ENCODE data around the gene JAKMIP2.
"Not testable (repeated sequence)": the region's sequence is repeated elsewhere in the genome, so short reads cannot be mapped to it uniquely, and the experiment has no call there.

The JAKMIP2 gene

GRCh38 chr5:147743678-147744374, 38.7 kb downstream of the JAKMIP2 start:
- peak; percentile 34 for DNase-seq

GRCh38 chr5:147743012-147743411, 39.5 kb downstream of the JAKMIP2 start:
- no peak for DNase-seq

GRCh38 chr5:147742151-147742550, 40.4 kb downstream of the JAKMIP2 start:
- DNase-seq = no peak

- DNase-seq = no peak
Observed at GRCh38 chr5:147740864-147741263, 41.7 kb downstream of the JAKMIP2 start.

- DNase-seq = no peak
Observed at GRCh38 chr5:147737921-147738320, 44.6 kb downstream of the JAKMIP2 start.

- no peak for DNase-seq
Observed at GRCh38 chr5:147735621-147736125, 46.9 kb downstream of the JAKMIP2 start.

GRCh38 chr5:147734894-147735293, 47.6 kb downstream of the JAKMIP2 start:
- DNase-seq = no peak

- no peak for DNase-seq
Observed at GRCh38 chr5:147733075-147733474, 49.5 kb downstream of the JAKMIP2 start.

GRCh38 chr5:147732291-147732883, 50.1 kb downstream of the JAKMIP2 start:
- DNase-seq = no peak

- no peak for DNase-seq
Observed at GRCh38 chr5:147731431-147732290, 50.9 kb downstream of the JAKMIP2 start.

- no peak for DNase-seq
Observed at GRCh38 chr5:147727200-147727599, 55.3 kb downstream of the JAKMIP2 start.

- not testable (repeated sequence) for DNase-seq
Observed at GRCh38 chr5:147721191-147721960, 61.2 kb downstream of the JAKMIP2 start.

GRCh38 chr5:147713550-147714295, 68.8 kb downstream of the JAKMIP2 start:
- DNase-seq = no peak

- no peak for DNase-seq
Observed at GRCh38 chr5:147712598-147712997, 69.9 kb downstream of the JAKMIP2 start.

- no peak for DNase-seq
Observed at GRCh38 chr5:147712019-147712418, 70.5 kb downstream of the JAKMIP2 start.

- DNase-seq = no peak
Observed at GRCh38 chr5:147711019-147711418, 71.5 kb downstream of the JAKMIP2 start.

GRCh38 chr5:147708708-147709107, 73.8 kb downstream of the JAKMIP2 start:
- no peak for DNase-seq

- no peak for DNase-seq
Observed at GRCh38 chr5:147704544-147704943, 78.0 kb downstream of the JAKMIP2 start.

- DNase-seq = no peak
Observed at GRCh38 chr5:147701468-147701867, 81.1 kb downstream of the JAKMIP2 start.

GRCh38 chr5:147699496-147700088, 82.9 kb downstream of the JAKMIP2 start:
- no peak for DNase-seq

- no peak for DNase-seq
Observed at GRCh38 chr5:147697380-147697779, 85.1 kb downstream of the JAKMIP2 start.

- DNase-seq = no peak
Observed at GRCh38 chr5:147694772-147695171, 87.8 kb downstream of the JAKMIP2 start.

Data from right hindlimb (tissue), 1 donor.